ENCODE data around the gene RRAS2.

DNA sequence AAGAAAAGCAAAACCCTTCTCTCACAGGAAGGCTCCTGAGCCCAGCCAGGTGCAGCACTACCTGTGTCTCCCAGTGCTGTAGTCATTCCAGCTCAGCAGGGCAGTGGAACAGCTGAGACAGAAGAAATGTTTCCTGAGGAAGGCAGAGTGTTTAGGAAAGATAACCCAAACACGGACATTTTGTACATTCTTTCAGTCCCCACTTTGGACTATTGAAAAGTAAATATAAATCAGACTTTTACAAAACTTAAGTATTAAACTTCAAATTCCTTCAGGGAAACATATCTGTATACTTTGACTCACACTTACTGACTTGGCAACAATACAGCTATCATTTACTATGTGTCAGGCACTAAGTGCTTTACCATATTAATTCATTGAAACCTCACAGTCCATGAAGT is 40.4 kb downstream of the RRAS2 start:
- TF ChIP-seq, protein P1, sequence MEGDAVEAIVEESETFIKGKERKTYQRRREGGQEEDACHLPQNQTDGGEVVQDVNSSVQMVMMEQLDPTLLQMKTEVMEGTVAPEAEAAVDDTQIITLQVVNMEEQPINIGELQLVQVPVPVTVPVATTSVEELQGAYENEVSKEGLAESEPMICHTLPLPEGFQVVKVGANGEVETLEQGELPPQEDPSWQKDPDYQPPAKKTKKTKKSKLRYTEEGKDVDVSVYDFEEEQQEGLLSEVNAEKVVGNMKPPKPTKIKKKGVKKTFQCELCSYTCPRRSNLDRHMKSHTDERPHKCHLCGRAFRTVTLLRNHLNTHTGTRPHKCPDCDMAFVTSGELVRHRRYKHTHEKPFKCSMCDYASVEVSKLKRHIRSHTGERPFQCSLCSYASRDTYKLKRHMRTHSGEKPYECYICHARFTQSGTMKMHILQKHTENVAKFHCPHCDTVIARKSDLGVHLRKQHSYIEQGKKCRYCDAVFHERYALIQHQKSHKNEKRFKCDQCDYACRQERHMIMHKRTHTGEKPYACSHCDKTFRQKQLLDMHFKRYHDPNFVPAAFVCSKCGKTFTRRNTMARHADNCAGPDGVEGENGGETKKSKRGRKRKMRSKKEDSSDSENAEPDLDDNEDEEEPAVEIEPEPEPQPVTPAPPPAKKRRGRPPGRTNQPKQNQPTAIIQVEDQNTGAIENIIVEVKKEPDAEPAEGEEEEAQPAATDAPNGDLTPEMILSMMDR (IDR thresholded peaks at IDR 0.05 in 2 of 3, conservative IDR thresholded peaks at IDR 0.05 in 1 of 3; ENCODE audit: control insufficient read depth in 2 of 3, extremely low read depth in 1 of 3, insufficient read depth in 1 of 3, low read depth in 3 of 3, low read length in 3 of 3): no peak
- TF ChIP-seq FOS (IDR thresholded peaks at IDR 0.05; ENCODE audit: borderline replicate concordance, extremely low read depth, insufficient read length): no peak
- TF ChIP-seq, protein P2, sequence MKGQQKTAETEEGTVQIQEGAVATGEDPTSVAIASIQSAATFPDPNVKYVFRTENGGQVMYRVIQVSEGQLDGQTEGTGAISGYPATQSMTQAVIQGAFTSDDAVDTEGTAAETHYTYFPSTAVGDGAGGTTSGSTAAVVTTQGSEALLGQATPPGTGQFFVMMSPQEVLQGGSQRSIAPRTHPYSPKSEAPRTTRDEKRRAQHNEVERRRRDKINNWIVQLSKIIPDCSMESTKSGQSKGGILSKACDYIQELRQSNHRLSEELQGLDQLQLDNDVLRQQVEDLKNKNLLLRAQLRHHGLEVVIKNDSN (IDR thresholded peaks at IDR 0.05; ENCODE audit: borderline replicate concordance, extremely low read length, insufficient read depth, low read depth, low read length): no peak
- no peak for TF ChIP-seq HDAC6 (IDR thresholded peaks at IDR 0.05; ENCODE audit: unreplicated experiment)
- TF ChIP-seq ZSCAN29 (IDR thresholded peaks at IDR 0.05): no peak
- no peak for TF ChIP-seq POLR2AphosphoS2 (IDR thresholded peaks at IDR 0.05; ENCODE audit: low read depth, low read length)
- TF ChIP-seq ZNF274 (IDR thresholded peaks at IDR 0.05; ENCODE audit: insufficient read depth, insufficient read length): no peak
- TF ChIP-seq RELA (IDR thresholded peaks at IDR 0.05; ENCODE audit: borderline replicate concordance, partially characterized antibody): no peak
